ENCODE results near the gene POLA1.
"Not testable (repeated sequence)": the region's sequence is repeated elsewhere in the genome, so short reads cannot be mapped to it uniquely, and the experiment has no call there.

The POLA1 gene, protein sequence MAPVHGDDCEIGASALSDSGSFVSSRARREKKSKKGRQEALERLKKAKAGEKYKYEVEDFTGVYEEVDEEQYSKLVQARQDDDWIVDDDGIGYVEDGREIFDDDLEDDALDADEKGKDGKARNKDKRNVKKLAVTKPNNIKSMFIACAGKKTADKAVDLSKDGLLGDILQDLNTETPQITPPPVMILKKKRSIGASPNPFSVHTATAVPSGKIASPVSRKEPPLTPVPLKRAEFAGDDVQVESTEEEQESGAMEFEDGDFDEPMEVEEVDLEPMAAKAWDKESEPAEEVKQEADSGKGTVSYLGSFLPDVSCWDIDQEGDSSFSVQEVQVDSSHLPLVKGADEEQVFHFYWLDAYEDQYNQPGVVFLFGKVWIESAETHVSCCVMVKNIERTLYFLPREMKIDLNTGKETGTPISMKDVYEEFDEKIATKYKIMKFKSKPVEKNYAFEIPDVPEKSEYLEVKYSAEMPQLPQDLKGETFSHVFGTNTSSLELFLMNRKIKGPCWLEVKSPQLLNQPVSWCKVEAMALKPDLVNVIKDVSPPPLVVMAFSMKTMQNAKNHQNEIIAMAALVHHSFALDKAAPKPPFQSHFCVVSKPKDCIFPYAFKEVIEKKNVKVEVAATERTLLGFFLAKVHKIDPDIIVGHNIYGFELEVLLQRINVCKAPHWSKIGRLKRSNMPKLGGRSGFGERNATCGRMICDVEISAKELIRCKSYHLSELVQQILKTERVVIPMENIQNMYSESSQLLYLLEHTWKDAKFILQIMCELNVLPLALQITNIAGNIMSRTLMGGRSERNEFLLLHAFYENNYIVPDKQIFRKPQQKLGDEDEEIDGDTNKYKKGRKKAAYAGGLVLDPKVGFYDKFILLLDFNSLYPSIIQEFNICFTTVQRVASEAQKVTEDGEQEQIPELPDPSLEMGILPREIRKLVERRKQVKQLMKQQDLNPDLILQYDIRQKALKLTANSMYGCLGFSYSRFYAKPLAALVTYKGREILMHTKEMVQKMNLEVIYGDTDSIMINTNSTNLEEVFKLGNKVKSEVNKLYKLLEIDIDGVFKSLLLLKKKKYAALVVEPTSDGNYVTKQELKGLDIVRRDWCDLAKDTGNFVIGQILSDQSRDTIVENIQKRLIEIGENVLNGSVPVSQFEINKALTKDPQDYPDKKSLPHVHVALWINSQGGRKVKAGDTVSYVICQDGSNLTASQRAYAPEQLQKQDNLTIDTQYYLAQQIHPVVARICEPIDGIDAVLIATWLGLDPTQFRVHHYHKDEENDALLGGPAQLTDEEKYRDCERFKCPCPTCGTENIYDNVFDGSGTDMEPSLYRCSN (N-terminal part only)

DNA sequence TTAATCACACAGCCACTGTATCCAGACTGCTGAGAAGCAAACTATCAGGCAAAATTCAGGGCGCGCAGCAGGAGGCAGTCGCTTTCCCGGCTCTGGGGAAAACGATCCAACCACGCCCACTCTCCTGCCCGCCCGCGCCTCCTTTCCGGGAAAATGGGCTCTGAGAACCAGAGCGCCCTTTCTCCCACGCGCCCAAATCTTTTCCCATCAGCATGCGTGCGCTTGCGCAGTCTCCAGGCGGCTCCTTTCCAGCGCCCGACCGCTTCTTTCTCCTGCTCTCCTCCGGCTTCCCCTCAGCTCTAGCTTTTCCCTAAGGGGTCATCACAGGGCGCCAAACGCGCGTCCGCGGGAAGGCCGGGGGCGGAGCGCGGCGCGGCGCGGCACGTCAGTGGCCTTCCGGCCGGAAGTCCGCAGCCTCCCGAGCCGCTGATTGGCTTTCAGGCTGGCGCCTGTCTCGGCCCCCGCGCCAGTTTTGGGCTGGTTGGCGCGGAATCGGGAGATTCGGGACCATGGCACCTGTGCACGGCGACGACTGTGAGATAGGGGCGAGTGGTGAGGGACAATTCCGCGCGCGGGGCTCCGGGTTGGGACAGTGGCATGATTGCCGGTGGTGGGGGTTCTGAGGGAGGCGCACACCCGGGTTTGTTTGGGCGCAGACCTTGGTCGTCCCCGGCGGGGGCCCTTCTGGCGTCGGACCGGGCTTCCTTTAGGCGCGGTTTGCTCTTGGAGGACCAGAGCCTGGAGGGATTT lies at the start of gene POLA1:
POLA1 (plus strand) TSS at position 466 of the 750 bp plus-strand sequence; CDS start at position 510, 44 bp downstream.
- peak; percentile 89 for DNase-seq (ENCODE audit: low spot score)

DNA sequence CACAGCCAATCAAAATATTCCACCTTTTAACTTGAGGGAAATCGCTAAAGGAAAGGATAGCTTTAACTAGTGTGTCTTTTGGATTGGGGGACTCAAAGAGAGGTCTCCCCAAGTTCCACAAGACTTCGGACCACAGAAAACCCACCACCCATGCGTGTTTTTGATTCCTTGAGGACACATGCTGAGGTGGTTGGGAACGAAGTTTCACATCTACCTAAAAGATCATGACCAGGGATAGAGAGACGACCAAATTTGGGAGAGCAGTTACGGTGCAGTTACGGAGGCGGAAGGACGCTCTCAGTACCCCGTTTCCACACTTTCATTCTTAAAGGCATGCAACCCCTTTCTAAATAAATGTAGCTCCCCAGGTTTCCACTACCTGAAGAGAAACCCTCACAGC lies 47.7 kb upstream of the POLA1 start:
- DNase-seq (ENCODE audit: low spot score) = peak; percentile 1

DNA sequence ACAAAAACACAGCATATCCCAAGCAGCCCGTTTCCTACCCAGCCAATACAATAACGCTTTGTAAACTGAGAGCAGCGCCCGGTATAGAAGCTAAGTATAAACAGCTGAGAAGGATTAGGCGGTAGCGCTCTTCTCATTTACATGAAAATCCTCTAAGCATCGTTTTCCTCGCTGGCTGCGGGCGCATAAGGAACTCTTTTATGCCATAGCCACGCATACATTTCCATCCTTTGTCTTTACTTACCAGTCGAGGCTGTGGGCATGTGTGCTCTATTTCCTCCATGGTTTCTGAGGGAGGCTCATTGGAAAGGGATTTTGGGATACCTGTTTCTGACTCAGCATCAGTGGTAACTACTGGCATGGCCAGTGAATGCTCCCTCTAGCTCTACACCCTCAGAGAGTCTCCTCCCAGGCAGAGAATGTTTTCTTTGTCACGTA lies 47.0 kb upstream of the POLA1 start:
- peak; percentile 46 for DNase-seq (ENCODE audit: low spot score)

DNA sequence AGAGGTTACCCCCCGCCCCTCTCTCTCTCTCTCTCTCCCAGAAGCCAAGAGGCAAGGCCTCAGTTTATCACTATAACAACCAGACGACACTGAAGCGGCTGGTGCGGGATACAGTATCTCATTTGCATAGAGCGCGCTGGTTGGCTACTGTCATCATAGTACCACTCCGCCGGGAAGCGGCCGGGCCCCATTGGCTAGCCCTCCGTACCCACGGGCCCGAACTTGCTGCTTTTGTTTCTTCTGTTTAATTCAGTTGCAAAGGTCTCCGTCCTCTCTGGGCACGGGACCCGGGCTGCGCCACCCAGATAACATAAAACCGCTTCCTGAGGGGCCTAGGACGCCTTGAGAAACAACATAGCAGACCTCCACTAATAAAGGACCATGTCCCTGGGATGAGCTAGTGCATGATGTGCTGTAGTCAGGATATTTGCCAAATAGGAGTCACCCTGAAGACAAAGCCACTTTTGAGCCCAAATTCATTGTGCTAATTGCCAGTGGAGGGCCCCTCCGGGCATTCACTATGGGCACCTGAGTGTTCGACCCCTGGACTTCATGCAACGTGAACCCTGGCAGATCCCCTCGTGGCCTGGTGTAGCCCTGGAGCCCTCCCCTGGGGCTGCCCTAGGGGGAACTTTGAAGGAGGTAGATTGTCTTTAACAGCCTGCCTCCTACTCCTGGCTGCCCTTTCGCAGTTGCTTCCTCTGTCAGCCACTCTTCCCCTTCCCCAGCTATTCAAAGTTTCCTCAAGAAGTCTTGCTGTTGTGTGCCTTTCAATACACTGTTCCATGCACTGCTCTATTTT lies 46.3 kb upstream of the POLA1 start, which contains the start of gene PCYT1B:
PCYT1B (minus strand) TSS at position 91 of the 802 bp plus-strand sequence. CDS start 242 bp downstream, outside the sequence.
- peak; percentile 59 for DNase-seq (ENCODE audit: low spot score)

DNA sequence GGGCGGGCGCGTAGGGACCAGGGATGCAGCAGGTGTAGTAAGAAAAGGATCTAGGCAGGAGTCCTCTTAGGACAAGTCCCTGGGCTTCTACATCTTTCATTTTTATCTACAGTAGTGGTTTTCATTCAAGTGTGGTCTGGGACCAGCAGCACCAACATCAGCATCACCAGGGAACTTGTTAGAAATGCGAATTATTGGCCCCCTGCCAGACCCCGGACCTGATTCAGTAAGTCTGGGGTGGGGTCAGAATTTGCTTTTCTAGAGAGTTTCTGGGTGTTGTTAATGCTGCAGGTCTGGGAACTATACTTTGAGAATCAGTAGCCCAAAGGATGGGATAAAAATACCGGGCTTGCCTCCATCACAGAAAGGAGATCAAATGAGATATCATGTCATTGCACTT lies 45.2 kb upstream of the POLA1 start:
- DNase-seq (ENCODE audit: low spot score) = no peak

DNA sequence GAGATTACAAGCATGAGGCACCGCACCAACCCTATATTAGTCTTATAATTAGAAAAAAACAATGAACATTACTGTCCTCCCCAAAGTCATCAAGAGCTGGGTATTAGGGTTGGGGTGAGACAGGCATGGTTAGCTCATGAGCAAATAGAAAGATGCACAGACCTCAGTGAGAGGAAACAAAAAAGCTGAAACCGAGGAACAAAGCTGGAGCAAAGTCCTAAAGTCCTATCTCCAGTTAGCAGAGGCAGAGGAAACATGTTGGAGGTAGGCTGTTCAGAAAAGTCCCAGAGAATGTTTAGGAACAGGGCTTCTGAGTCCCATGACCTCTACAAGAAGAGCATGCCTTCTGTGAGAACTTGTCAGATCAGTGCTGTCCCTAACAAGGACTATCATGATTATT lies 41.9 kb upstream of the POLA1 start:
- no peak for DNase-seq (ENCODE audit: low spot score)

DNA sequence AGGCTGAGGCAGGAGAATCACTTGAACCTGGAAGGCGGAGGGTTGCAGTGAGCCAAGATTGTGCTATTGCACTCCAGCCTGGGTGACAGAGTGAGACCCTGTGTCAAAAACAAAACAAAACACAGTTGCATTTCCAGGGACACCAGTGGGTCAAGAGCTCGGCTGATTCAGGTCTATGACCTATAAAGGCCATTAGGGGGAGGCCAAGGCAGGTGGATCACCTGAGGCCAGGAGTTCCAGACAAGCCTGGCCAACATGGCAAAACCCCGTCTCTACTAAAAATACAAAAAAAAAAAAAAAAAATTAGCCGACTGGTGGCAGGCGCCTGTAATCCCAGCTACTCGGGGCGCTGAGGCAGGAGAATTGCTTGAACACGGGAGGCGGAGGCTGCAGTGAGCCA lies 38.0 kb upstream of the POLA1 start:
- not testable (repeated sequence) for DNase-seq (ENCODE audit: low spot score)

DNA sequence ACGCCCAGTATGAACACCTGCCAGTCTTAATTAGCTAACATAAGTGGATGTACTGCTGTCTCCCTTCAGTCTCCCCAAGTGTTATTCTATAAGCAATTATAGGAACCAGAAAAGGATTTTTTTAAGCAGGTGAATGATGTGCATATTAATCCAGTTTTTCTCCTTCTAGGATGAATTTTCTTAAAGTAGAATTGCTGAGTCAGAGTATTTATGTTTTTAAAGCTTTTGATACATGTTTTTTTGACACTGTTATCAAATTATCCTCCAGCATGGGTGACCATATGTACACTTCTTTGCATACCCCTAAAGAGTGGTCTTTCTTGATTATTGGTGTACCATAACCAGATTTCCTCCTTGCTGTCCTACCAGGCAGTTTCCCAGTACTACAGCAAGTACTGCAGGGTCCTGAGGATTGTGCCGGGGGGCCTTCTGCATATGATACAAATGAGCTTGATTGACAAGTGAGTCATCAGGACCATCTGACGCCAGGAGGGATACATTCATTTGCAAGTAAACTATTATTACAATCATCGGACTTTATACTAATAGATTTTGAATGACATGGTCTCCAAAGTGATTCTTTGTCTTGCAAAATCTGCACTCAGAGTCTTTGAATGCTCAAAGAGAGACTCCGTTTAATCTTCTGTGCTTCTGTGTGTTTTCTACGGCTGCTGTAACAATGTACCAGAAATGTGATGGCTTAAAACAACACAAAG lies 35.9 kb upstream of the POLA1 start:
- no peak for DNase-seq (ENCODE audit: low spot score)

DNA sequence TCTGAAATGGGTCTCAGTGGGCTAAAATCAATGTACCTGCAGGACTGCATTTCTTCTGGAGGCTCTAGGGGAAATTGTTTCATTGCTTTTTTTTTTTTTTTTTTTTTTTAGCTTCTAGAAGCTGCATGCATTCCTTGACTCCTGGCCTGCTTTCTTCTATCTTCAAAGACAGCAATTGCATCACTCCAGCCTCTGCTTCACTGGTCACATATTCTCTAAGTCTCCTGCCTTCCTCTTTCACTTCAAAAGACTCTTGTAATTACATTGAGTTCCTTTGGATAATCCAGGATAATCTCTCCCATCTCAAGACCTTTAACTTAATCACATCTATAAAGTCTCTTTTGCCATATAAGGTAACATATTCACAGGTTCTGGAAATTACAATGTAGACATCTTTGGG lies 35.3 kb upstream of the POLA1 start:
- no peak for DNase-seq (ENCODE audit: low spot score)

DNA sequence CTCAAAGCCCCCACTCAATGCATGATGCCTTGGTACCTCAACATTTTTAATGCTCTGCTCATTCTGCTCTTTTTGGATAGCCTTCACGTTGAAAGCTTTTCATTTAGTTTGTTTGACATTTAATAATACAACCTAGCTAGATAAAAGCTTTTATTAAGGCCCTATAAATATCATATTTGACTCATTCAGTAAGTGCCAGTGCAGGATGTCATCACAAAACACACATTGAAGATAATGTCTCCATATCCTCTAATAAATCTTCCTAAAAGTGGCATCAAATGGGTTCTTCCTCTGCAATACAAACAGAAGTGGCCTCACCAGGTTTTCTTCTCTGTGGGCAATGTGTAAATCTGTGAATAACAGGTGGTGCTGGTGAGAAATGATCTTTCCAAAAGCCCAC lies 34.6 kb upstream of the POLA1 start:
- no peak for DNase-seq (ENCODE audit: low spot score)

DNA sequence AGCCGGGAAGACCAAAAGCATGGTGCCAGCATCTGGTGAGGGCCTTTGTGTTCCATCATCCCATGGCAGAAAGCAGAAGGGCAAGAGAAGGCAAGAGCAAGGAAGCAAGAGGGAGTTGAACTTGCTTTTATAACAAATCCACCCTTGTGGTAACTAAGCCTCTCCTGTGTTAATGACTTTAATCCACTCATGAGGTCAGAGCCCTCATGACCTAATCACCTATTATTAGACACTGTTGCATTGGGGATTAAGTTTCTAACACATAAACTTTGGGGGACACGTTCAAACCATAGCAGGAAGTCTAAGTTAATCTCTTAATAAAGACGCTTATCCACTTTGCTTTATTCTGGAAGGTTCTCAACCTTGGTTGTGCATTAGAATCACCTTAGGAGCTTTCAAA lies 34.1 kb upstream of the POLA1 start:
- no peak for DNase-seq (ENCODE audit: low spot score)

DNA sequence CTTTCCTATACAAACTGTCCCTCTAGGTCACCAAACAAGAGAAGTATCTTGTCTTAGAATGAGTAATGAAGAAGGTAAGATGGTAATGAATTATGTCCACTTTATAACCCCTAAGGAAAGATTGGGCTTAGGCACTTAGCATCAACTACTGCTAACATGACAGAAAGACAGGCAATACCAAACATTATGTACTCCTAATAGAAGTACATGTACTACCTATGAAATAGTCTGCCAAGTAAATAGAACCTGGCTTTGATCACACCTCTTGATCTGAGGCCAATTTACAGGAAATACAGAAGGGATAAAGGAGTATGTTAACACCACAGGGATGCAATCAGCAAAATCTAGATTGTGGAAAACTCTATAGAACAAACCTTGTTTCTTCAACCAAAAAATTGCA lies 32.4 kb upstream of the POLA1 start:
- DNase-seq (ENCODE audit: low spot score) = no peak

DNA sequence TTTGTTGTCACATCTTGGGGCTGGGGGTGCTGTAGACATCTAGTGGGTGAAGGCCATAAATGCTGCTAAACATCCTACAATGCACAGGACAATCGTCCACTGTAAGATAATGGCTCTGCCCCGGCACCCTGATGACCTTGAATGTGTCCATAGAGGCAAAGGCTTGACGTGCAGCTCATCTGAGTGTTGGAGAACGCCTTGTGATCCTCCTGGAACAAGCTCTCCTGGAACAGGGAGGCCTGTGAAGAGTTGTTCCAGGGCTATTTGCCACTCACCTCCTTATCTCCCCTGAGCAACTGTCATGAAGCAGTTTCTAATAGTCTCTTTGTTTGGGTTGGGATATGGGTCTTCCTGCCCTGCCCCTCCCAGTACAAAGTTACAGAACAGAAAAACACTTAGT lies 31.4 kb upstream of the POLA1 start:
- no peak for DNase-seq (ENCODE audit: low spot score)

DNA sequence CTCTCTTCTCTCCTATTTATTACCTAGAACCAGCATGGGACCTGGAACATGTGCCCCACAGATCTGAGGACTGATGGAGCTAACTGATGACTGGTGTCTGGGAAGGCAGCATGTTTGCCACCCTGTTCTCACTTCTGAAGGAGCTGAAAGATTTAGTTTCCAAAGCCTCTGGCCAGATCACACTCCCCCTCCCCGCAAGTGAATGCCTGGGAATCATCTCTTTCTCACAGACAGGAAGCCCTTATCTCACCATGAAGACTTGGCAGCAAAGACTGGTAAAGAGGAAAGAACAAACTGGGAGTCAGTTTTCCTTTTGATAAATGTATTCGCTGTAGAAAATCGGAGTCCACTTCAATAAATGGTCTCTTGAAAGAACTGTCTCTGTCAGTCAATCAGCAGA lies 25.6 kb upstream of the POLA1 start:
- no peak for DNase-seq (ENCODE audit: low spot score)

DNA sequence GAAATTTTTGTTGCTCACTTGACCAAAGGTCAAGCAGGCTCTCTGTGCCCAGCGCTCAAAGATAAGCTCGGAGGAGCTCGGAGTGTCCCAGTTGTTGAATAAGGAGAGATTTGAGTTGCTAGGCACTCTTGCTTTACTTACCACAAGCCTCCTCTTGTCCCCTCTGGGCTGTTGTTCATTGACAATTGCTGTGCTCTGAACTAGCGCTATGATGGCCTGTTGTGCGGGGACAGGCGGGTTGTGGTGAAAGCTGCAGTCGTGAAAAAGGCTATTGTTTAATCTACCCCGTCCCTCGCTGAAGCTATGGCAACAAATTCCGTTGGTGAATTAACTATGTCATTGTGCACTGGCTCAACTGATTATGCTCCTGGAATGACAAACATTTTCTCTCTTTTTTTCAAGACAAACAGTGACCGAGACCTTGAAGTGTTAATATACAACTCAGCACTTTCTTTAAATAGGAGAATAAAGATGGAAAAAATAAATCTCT lies 21.0 kb upstream of the POLA1 start:
- DNase-seq (ENCODE audit: low spot score) = peak; percentile 86

DNA sequence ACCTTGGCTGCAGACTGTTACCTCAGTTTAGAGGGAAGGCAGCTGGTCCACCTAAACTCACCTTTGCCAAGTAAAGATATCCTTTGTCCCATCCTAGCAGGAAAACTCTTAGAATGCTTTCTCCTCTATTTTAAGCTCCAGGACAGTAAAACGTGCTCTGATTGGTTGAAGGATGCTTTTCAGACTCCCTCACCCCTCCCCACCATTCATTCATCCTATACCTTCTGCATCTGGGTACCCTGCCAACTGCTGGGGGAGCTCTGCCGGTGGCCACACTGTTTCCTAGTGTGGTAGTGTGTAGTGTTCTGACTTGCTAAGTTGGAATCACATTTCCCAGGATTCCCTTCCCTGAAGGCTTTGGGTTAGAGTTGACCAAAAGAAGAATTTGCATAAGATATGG lies 20.3 kb upstream of the POLA1 start:
- DNase-seq (ENCODE audit: low spot score) = no peak

DNA sequence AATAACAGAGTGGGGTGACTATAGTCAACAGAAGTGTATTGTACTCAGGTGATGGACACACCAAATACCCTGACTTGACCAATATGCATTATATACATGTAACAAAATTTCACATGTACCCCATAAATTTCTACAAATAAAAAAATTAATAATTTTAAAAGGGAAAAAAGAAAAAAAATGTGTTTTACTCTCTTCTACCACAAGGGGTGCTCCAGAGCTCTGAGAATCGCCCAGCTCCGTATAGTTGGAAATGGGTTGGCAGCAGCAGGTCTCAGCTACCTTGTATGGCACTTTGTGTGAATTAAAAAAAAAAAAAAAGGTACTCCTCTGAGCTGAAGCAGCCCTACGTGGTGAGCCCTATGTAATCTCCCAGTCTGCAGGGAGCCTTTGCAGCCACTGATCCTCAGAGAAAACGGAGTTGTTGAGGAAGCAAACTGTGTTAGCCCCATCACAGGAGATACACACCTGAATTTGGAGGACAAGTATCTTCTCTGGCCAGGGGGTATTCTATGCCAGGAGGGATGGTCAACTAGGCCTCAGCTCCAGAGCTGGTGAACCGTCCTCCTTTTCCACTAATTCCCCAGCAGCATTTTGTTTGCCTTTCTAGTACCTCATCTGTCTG lies 17.2 kb upstream of the POLA1 start:
- no peak for DNase-seq (ENCODE audit: low spot score)

DNA sequence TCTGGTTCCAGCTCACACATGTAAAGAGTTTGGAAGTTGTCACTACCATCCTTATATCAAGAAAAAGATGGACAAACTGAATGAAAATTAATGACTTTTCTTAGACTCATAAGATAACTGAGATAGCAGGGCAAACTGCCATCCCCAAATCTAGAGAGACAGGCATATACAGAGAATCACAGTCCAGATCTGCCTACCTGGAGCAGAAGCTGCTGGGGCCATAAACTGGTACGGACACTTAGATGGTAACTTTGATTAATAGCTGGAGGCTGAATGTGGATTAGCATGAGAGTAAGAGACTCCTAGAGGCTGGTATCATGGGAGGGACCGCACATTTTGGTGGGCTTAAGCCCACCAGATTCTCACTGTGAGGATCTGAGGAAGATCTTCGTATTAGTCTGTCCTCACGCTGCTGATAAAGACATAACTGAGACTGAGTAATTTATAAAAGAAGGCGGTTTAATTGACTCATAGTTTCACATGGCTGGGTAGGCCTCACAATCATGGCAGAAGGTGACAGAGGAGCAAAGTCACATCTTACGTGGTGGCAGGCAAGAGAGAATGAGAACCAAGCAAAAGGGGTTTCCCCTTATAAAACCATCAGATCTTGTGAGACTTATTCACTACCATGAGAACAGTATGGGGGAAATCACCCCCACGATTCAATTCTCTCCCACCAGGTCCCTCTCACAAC lies 10.8 kb upstream of the POLA1 start:
- no peak for DNase-seq (ENCODE audit: low spot score)
